Pancreas (tissue), 10 donors: Measurements from ENCODE around the gene LASP1NB.

Experiments
- ATAC-seq, 4 donors: fragments of 200-7000 bp; cut with Tn5 transposase; one replicate each; pipeline versions ENCODE4 v1.8.0 to v1.9.1; 2020; ENCODE audit warnings: mild to moderate bottlenecking in 4 of 4, moderate library complexity in 4 of 4
- DNase-seq, 6 donors: peaks; one replicate each; pipeline ENCODE4 v3.0.0-alpha.2; 2020
- FAIRE-seq: peaks from 2 replicates; lab custom pipeline; 2012; peaks lifted over from hg19 to GRCh38; lab: Jason Lieb, UNC
- H3K27ac ChIP-seq, 4 donors: fragments of 200-600 bp; sonication (generic); 1 replicate in 3 of 4; 2 replicates in 1 of 4; pipeline versions ENCODE4 v1.5.0 to v1.8.0; 2020
- H3K27me3 ChIP-seq, 4 donors: fragments of 200-600 bp; one replicate each; pipeline ENCODE4 v1.8.0; 2021
- H3K36me3 ChIP-seq, 3 donors: fragments of 200-600 bp; sonication (generic) in 1 of 3; one replicate each; pipeline versions ENCODE4 v1.5.0 to v1.8.0; 2020 to 2021
- H3K4me1 ChIP-seq, 3 donors: fragments of 200-600 bp; one replicate each; pipeline ENCODE4 v1.8.0; 2021
- H3K4me3 ChIP-seq, 4 donors: fragments of 200-600 bp; sonication (generic) in 2 of 4; one replicate each; pipeline versions ENCODE4 v1.5.0 to v1.8.0; 2020 to 2021
- H3K9me3 ChIP-seq, 4 donors: fragments of 200-600 bp; one replicate each; pipeline ENCODE4 v1.8.0; 2021
- CTCF ChIP-seq, 4 donors: fragments of 200-600 bp; sonication (generic) in 3 of 4; IDR thresholded peaks; one replicate each; pipeline versions ENCODE4 v1.5.0 to v1.8.0; 2021; ENCODE audit warnings: antibody characterized with exemption in 4 of 4
- WGBS, 2 donors: extraction: QIAGEN DNeasy Blood & Tissue Kit; methylation state at CpG; one replicate each; pipeline ENCODE4 v1.1.7; 2013; 5-methylcytosine and 5-hydroxymethylcytosine counted together
- intact Hi-C, 3 donors: fragments of 100-400 bp; cut with DNase I; formaldehyde crosslinking; loops; one replicate each; pipeline versions ENCODE4 v1.11.1 to v1.14.2; 2022
- donor health status: healthy with polysubstance abuse.
- donor health status: DM: no; HTN: no; CAD: no; lungs with moderate emphysema.
- donor health status: DM: no; HTN: no; CAD: no.
- donor health status: control.
- donor health status: control.
- donor health status: Bipolar disorder and iron deficiency.
- donor health status: DM: yes; HTN: yes; CAD: no.
- donor health status: DM: no; HTN: no; CAD: no.
- donor health status: DM: no; HTN: no; CAD: no.
- donor health status: DM: yes; HTN: yes; CAD: no.

The LASP1NB gene

GRCh38 chr17:38915639-38915995, 9.8 kb upstream of the LASP1NB start:
- FAIRE-seq: no peak
- WGBS, 2 donors: 85 to 89% methylated on average over 7 of the region's 7 CpGs
- Histone ChIP-seq H3K4me3 (no peak overlapping the region), H3K27ac (no peak overlapping the region), H3K4me1 (peaks cover 0 to 8% (median 7%) of the 10 kb centered on the region in 3 donors), H3K9me3 (no peaks in the 10 kb centered on the region), H3K36me3 (peaks cover 11 to 52% (median 35%) of the 10 kb centered on the region in 3 donors), H3K27me3 (no peaks in the 10 kb centered on the region)
- TF ChIP-seq CTCF (IDR thresholded peaks at IDR 0.05): no peak
- ATAC-seq: no peak
- intact Hi-C loops: loop anchor here in 1 of 3 donors (5.0 kb wide), 1 partner anchor 33 kb away; no protein-coding TSS in a partner anchor
- DNase-seq: peak in 1 of 6 donors; percentile 30

- peak in 2 of 6 donors; percentile 6 to 9 for DNase-seq
- intact Hi-C loops: loop anchor here in 1 of 3 donors (5.0 kb wide), 1 partner anchor 34 kb away; no protein-coding TSS in a partner anchor
- Histone ChIP-seq H3K27me3 (no peaks in the 10 kb centered on the region), H3K4me3 (no peak overlapping the region), H3K27ac (no peak overlapping the region), H3K4me1 (peaks cover 0 to 8% (median 4%) of the 10 kb centered on the region in 3 donors), H3K36me3 (peaks cover 11 to 52% (median 35%) of the 10 kb centered on the region in 3 donors), H3K9me3 (no peaks in the 10 kb centered on the region)
- no peak for TF ChIP-seq CTCF (IDR thresholded peaks at IDR 0.05)
- 81 to 89% methylated on average over 8 of the region's 8 CpGs for WGBS, 2 donors
- no peak for FAIRE-seq
- no peak for ATAC-seq
These were observed 8.6 kb upstream of the LASP1NB start for GRCh38 chr17:38916771-38917170.

GRCh38 chr17:38917259-38917658, 8.2 kb upstream of the LASP1NB start:
- TF ChIP-seq CTCF (IDR thresholded peaks at IDR 0.05): no peak
- 92 to 93% methylated on average over 3 of the region's 3 CpGs for WGBS, 2 donors
- ATAC-seq (no peak), DNase-seq (no peak), FAIRE-seq (no peak)
- Histone ChIP-seq H3K4me3 (no peak overlapping the region), H3K27me3 (no peaks in the 10 kb centered on the region), H3K9me3 (no peaks in the 10 kb centered on the region), H3K4me1 (peaks cover 0 to 8% (median 4%) of the 10 kb centered on the region in 3 donors), H3K36me3 (peaks cover 11 to 52% (median 35%) of the 10 kb centered on the region in 3 donors), H3K27ac (no peak overlapping the region)
- intact Hi-C loops: loop anchor here in 1 of 3 donors (5.0 kb wide), 1 partner anchor 35 kb away; no protein-coding TSS in a partner anchor

DNA sequence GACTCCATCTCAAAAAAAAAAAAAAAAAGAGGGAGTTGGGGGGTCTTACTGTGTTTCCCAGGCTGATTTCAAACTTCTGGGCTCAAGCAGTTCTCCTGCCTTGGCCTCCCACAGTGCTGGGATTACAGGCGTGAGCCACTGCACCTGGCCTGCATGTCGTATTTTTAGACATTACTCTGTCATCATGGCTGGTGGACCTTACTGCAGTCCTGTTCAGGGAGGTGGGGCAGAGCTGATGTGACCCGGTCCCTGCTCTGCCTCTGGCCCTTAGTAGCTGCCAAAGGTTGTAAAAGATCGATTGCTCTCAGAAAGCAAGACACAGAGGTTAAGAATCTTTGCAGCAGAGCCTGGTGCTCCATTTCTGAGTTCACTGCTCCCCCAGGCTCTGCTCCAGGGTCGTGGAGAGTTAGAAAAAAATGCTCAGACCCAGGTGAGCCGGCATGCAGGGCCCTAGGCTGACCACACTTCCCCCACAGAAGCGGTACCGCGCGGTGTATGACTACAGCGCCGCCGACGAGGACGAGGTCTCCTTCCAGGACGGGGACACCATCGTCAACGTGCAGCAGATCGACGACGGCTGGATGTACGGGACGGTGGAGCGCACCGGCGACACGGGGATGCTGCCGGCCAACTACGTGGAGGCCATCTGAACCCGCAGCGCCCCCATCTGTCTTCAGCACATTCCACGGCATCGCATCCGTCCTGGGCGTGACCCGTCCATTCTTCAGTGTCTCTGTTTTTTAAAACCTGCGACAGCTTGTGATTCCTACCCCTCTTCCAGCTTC, 7.1 kb upstream of the LASP1NB start:
- H3K27me3 ChIP-seq: no peaks in the 10 kb centered on the region
- peaks cover 11 to 52% (median 35%) of the 10 kb centered on the region in 3 donors for H3K36me3 ChIP-seq
- FAIRE-seq: no peak
- no peak overlapping the region for H3K27ac ChIP-seq
- DNase-seq: peak in 3 of 6 donors; percentile 13 to 65 (median 54)
- ATAC-seq: no peak
- H3K9me3 ChIP-seq: no peaks in the 10 kb centered on the region
- no peak for TF ChIP-seq CTCF (IDR thresholded peaks at IDR 0.05)
- WGBS, 2 donors: 86 to 87% methylated on average over 37 of the region's 37 CpGs
- intact Hi-C loops: loop anchor here in 1 of 3 donors (5.0 kb wide), 1 partner anchor 36 kb away; no protein-coding TSS in a partner anchor
- peaks cover 0 to 6% (median 0%) of the 10 kb centered on the region in 3 donors for H3K4me1 ChIP-seq
- no peak overlapping the region for H3K4me3 ChIP-seq
